ENCODE results near the gene LRP8.

GRCh38 chr1:53293123-53293522 lies 34.7 kb downstream of the LRP8 start:
- no peak for TF ChIP-seq CTCF (conservative IDR thresholded peaks at IDR 0.05; ENCODE audit: low read depth in 2 of 2)
- TF ChIP-seq EZH2phosphoT487 (IDR thresholded peaks at IDR 0.05; ENCODE audit: unreplicated experiment), result no peak
- no peak for TF ChIP-seq REST (IDR thresholded peaks at IDR 0.05; ENCODE audit: unreplicated experiment)
- TF ChIP-seq ETS1 (IDR thresholded peaks at IDR 0.05), result no peak
- no peak for TF ChIP-seq POLR2AphosphoS5 (IDR thresholded peaks at IDR 0.05; ENCODE audit: low read depth)
- TF ChIP-seq EZH2 (IDR thresholded peaks at IDR 0.05; ENCODE audit: low read depth, unreplicated experiment), result no peak
